HL-60/S4 treated with phorbol 12-myristate 13-acetate at 8.2 ng/mL for 4 days and 3 days (cell line): ENCODE results near the gene KDM1A.

Source experiments
- in situ Hi-C: fragments of 300-500 bp; cut with MboI; formaldehyde crosslinking; loops from 2 replicates; pipeline ENCODE4 v1.15.0; 2022; ENCODE audit warnings: low sequenced_read_pairs

Gene KDM1A

DNA sequence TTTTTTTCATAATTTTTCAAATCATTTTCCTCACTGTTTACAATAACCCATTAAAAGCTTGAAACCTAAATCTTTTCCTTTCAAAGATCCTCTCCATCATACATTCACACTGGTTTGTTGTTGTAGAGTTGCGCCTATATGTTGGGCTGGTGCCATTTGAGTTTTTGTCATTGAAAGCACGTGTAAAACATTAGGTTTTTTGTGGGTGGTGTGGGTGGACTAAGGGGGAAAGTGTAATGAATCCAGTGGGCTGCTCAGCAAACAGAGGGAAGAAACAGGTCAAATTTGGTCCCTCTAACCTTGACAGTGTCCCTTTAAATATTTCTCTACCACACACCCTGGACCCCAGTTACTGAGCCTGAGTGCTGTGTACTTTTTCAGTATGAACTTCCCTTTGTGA lies 46.8 kb downstream of the KDM1A start:
- in situ Hi-C loops = no loop called here

DNA sequence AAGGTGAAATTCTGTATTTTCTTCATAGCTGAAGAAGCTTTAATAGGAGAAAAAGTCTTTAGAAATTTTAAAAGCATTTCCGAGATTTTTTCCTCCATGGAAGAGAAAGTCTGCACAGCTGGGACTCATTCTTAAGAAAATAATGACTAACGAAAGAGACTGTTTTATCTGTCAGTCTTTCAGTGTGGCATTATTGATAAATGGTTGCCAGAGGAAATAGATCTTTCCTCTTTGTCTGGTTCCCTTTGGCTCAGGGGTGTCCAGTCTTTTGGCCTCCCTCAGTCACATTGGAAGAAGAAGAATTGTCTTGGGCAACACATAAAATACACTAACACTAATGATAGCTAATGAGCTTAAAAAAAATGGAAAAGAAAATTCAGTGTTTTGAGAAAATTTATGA lies 49.9 kb downstream of the KDM1A start:
- in situ Hi-C loops = no loop called here

DNA sequence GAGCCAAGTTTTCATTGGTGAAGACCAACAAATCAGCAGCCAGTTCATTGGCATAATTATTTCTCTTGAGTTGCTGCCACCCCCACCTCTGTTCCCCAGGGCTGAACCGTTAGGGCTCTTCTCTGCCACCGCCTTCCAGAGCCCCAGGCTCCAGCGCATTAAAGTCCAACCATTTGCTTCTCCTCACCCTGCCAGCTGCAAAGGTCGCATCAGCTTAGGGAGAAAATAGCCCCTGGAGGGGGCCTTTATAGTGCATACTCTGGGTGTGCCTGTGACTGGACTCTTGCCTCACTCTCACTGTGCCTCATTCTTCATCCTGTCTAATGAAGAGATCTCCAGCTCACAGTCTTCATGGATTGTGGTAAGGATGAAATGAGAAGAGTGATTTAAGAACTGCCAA lies 50.4 kb downstream of the KDM1A start:
- in situ Hi-C loops = no loop called here

DNA sequence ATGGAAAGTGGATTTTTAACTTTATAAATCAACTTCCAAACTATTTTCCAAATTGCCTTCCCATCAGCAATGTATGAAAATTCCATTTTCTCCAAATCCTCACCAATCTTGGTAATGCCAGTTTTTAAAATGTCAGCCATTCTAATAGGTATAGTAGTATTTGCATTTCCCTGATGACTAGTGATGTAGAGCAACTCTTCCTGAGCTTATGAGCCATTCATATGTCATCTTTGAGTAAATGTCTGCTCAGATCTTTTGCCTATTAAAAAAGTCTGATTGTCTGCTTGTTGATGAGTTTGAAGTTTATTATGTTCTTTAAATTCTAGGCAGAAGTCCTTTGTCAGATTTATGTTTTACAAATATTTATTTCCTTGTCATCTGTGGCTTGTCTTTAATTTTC lies 54.7 kb downstream of the KDM1A start:
- in situ Hi-C loops = no loop called here

DNA sequence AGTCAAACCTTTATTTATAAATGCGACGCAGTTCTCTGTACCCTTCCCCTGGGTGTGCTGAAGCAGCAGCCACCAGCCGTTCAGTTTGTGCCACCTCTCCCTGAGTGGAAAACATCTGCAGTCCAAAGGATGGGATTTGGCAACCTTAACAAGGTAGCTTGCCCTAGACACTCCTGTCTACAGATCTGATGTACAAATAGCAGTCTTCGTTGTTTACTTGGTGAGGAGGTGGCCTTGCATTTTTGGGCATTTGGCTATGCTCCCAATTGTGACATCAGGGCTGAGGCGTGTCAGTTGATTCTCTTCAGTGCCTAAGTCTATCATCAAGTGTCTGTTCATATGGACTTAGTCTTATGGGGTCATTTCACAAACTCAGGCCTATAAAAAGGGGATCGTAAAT lies 59.8 kb downstream of the KDM1A start:
- in situ Hi-C loops = no loop called here

DNA sequence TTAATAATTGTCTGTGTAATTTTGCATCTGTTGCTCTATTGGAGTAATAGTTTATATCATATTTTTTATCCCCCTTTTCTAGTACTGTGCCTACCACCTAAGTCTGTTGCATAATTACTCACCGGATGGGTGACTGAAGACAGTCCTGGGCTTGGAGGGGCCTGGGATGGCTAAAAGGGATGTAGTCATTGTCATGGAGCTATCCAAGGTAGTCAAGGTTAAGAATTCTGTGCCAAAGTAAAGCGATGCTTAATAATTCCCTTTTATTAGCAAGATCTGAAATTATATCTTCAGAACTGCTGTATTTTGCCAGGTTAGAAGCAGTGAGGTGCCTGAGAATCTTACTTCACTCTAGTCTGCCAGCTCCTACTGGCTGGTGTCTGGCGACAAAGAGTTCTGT lies 61.6 kb downstream of the KDM1A start:
- in situ Hi-C loops = no loop called here

DNA sequence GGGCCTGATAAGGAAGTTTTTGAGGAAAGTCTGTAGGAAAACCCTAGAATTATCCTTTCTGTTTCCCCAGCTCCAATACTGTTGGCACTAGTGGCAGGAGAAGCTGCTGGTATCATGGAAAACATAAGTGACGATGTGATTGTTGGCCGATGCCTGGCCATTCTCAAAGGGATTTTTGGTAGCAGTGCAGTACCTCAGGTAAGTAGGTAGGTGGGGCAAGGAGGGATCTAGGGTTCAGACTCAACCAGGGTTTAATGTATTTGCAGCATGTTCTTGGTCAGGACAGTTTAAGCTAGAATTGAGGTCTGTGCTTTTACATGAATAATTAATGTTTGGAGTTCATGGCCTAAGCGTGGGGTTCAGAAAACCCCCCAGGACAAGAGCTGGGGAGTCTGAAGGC lies 62.1 kb downstream of the KDM1A start:
- in situ Hi-C loops = no loop called here

DNA sequence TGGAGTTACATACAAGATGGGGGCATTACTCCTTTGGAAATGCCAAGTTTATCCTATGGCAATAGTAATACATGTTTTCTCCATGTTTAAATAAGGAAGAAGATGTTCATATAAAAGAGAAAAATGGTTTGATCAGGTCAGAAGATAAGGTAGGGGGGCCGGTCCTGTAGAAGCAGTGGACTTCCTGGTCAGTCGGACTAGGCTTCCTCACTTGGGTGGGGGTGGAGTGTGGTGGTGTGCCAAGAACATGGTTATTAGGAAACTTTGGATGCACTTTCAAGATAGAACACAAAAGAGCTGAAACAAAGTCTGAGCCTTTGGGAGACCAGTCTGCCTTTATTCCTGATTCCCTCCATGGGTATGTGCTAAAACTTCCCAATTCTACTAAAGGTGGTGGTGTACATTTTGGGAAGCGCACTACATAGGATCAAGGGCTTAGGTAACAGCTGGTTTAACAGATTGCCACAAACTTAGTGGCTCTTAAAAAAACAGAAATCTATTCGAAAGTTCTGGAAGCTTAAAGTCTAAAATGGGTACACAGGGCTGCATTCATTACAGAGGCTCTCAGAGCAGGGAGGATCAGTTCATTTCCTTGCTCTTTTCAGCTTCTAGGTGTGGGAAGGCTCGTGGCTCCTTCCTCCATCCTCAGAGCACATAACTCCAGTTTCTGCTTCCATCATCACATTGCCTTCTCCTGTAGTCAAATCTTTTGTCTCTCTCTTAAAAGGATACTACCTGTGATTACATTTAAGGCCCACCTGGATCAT lies 64.6 kb downstream of the KDM1A start:
- in situ Hi-C loops = no loop called here

DNA sequence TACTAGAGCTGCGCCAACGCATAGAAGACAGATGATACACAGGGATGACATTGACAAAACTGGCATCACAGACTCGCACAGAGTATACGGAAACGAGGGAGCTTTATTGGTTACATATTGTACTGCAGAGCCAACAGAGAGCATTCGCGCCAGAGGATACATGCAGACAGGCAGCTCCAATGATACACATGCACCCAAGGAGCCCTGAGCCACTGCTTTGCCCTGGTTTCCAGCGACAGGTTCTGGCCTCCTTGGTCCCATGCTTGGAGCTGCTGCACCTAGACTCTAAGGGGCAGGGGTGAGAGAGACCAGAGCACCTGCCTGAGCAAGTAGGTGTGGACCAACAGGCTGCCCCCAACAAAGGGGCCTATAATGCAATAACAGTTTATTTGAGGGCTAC lies 65.6 kb downstream of the KDM1A start:
- in situ Hi-C loops = no loop called here

DNA sequence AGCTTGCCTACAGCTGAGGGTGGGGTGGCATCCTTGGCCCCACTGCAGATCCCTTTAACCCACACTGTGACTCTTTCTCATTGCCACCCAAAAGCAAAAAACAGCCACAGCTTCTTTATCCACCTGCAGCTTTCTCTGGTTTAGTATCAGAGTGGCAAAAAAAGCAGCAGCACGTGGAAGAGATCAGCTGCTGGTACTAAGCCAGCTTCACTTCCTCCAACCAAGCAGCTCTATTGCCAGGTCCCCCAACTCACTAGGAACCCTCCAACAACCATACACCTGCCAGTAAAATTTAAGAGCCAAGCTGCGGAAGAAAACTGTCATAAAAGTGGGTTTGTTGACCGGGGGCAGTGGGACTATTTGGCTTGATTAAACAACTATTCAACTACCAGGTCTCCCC lies 66.4 kb downstream of the KDM1A start:
- in situ Hi-C loops = no loop called here

DNA sequence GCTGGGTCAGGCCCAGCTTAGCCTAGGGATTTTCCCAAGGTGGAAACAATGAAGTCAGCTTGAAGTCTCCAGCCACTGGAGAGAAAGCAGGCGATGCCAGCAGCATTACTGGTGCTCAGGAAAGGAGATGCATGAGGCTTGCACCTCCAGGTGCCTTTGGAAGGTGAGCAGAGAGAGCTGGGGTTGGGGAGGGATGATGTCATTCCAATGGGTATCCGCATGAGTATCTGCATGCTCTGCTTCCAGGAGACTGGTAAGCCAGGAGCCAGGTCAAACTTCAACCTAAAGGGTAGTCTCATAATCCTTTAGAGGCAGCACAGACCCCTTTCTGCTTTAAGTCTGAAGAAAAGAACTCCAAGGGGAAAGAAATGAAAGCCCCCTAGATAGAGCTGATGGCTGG lies 68.8 kb downstream of the KDM1A start:
- in situ Hi-C loops = no loop called here

DNA sequence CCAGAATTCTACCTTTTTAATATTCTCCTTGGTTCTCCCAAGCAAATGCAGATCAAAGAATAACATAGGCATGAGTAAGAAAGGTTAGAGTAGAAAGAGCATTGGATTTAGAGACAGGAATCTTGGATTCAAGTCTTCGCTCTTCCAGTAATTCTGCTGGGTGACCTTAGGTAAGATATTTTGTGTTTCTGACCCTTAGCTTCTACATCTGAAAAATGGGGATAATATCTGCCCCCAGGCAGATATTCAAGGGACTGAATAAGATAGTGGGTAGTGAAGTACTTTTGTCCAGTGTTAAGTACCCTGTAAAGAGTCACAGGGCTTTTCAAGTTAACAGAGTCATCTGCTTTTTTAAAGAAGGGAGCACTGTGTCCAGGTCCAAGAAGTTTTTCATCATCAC lies 70.8 kb downstream of the KDM1A start:
- in situ Hi-C loops = no loop called here

DNA sequence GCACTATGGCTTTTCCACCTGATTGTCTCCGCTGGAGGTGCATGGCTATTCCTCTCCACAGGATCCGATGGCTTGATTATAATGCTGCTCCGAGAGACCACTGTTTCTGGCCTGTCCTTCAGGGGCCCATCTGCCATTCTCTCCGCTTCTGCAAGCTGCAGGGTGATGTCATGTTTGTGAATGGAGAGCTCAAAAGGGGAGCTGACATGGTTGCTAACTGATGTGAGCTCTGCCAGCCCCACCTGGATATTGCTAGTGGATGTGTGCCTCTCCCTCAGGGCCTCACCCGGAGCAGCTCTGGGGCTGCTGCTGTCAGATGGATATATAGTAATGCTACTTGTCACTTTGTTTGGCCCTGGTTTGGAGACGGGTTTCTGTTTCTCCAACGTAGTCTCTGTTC lies 72.3 kb downstream of the KDM1A start:
- in situ Hi-C loops = no loop called here

DNA sequence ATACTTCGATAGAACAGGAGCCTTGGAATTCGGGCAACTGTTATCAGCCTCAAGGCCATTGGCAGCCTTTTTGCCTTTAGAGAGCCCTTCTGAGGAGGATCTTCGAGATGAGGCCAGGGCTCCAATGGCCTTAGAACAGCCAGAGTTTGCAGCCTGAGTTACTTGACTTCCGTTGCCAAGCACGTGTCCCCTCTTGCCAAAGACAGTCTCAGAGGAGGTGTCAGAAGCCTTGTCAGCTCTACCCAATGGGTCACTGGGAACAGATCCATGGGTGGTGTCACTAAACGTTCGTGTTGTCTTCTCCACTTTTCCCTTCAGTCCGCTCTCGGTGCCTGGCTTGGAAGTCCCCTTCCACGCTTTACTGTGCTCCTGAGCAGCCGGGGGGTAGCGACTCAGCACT lies 73.2 kb downstream of the KDM1A start:
- in situ Hi-C loops = no loop called here

DNA sequence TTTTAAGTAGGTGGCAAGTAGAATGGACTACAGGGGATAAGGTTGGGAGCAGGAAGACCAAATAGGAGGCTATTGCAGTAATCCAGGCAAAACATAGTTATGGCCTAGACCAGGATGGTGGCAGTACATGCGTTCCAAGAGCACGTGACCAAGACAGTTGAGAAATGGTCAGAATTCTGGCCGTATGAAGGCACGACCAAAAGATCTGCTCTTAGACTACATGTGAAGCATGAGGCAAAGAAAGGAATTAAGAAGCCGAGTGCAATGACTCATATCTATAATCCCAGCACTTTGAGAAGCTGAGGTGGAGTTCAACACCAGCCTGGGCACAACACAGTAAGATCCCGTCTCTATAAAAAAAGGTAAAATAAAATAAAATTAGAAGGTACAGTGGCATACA lies 78.0 kb downstream of the KDM1A start:
- in situ Hi-C loops = loop anchor here (5.0 kb wide), 1 partner anchor 85 kb away; no protein-coding TSS in a partner anchor

DNA sequence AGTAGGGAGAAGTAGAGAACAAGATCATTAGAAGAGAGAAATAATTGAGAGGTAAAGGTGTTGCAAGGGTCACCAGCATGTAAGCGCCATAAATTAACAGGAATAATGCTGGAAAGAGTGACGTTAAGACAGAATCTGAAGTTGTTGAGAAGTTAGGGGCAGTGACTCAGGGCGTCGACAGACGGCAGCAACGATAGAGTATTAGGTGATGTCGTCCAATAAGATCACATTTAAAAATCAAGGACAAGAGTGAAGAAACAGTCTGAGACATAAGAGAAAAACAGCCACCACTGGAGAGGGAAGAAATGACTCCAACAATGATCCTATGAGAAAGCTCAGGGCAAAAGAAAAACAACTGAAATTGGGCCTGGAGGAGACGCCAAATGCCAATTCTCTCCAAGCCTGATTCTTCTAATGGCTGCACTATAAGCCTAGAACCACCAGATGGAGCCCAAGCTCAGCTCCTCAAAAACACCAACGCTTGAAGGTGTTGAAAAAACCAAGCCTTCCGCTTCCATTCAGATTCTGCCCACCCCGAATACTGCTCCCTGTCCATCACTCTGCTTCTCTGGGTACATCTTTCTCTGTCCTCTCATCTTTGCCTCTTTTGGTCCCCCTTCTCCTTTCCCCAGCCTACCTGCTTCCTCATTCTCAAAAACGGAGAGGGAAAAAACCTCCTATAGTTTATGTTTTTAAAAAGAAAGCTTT lies 79.3 kb downstream of the KDM1A start:
- in situ Hi-C loops = loop anchor here (5.0 kb wide), 1 partner anchor 84 kb away; no protein-coding TSS in a partner anchor

DNA sequence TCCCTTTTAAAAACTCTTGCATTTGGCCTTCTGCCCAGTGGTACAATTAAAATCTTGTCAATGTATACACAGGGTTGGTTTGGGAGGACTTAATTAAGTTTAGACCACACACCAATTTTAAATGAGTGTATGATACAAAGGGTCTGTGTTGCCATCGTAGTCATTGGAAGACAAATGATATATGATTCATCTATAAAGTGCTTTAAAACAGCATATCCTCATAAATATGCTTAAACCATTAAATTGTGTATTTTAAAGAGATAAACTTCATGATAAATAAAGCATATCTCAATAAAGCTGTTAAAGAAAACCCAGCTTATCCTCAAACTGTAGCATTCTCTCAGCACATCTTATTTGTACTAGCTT lies 79.9 kb downstream of the KDM1A start:
- in situ Hi-C loops = loop anchor here (5.0 kb wide), 1 partner anchor 83 kb away; no protein-coding TSS in a partner anchor

DNA sequence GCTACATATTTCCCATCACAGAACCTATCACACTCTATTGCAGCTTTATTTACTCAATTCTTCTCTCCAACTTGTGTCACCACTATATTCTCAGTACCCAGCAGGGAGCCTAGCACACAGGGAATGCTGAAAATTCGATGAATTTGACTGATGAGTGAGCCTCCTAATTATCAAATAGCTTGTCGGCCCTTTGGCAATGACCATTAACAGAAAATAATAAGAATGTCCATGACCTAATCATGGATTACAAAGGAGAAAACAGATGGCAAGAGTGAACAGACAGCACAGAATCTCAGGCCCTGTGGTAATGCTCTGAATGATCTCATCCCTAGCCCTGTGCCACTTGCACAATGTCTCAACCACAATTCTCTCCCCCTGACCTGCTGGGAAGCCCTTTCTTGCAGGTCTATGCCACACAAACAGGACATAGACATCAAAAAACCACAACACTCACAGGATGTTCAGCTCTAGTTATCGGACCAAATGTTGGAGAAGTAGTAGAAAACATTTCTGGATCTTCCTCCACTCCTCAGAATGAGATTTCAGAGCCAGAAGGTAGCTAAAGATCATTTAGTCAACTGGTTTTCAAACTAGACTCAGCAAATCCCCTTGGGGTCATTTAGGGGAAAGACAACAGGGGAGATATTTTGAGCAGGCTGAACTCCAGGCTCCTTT lies 80.9 kb downstream of the KDM1A start:
- in situ Hi-C loops = no loop called here

DNA sequence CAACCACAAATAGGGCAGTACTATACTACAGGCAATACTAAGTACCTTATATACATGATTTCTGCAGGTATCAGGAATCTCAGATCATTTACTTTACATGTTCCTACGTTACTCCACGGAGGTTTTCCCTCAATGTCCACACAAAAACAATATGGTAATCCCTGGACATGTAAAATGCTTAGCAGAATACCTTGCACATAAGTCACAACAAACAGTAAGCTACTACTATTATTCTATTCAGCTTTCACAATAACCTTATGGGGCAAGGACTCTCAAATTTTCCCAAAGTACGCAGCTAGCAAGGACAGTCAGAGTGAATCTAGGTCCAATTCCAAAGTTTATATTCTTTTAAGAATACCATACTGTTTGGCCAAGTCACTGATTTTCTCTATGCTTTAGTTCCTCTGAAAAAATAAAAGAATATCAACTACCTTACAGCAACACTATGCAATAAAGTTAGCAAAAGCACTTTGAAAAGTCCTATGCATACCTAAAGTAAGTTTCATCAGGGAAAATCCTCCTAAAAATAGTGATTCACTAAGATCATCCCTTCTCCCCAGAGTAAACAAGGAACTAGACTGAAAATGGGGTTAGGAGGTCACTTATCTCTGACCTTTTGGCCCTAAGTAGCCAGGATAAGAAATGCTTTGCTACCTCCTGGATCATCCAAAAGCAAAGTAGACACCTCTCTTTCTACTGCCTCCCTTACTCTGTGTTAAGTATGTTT lies 82.0 kb downstream of the KDM1A start:
- in situ Hi-C loops = no loop called here

DNA sequence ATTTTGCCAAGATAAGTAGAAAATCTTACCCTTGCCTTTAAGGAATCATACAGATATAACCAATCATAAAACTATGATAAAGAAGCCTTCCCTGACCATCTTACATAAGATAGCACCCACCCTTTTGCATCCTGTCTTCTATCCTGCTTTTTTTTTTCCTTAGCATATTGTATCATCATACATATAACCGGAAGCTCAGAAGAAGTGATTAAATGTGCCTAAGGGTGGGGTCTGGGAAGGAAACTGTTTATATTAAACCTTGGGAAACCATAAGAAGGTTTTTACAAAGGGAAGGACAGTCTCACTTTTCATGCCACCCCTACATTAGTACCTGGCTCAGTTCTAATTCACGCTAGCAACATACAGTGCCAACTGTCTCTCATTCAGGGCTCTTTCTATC lies 82.6 kb downstream of the KDM1A start:
- in situ Hi-C loops = no loop called here

DNA sequence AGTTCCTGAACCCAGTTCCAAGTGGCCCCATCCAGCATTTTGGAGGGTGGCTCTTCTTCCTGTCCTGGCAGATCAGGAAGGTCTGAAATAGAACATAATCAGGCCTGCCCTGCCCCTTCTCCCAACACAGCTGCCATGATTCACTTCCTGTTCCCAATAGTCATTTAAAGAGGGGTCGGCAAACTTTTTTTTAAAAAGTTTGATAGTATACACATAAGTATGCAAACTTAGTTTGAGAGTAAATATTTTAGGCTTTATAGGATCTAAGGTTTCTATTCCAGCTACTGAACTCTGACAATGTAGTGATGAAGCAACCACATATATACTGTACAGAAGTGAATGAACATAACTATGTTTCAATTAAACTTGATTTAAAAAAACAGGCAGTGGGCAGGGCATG lies 83.0 kb downstream of the KDM1A start:
- in situ Hi-C loops = no loop called here
